HG03039 (cell line): ENCODE results near the gene TMEM163.
A peak's percentile ranks its signal among the peaks of the same experiment; 100 is the strongest.
"Not testable (repeated sequence)": the region's sequence is repeated elsewhere in the genome, so short reads cannot be mapped to it uniquely, and the experiment has no call there.

ENCODE experiments used
- ATAC-seq: cut with Tn5 transposase; IDR thresholded peaks from one replicate; pipeline ENCODE4 v1.9.1; 2021; ENCODE audit warnings: mild to moderate bottlenecking, moderate library complexity; ENCODE audit not compliant: unreplicated experiment

The TMEM163 gene

GRCh38 chr2:134665727-134666506 lies 52.9 kb downstream of the TMEM163 start:
- ATAC-seq = no peak

GRCh38 chr2:134663451-134664450 lies 55.0 kb downstream of the TMEM163 start:
- no peak for ATAC-seq

- no peak for ATAC-seq
Observed at GRCh38 chr2:134662751-134663150, 56.0 kb downstream of the TMEM163 start.

- no peak for ATAC-seq
Observed at GRCh38 chr2:134660626-134661402, 58.0 kb downstream of the TMEM163 start.

- ATAC-seq = no peak
Observed at GRCh38 chr2:134659724-134660123, 59.1 kb downstream of the TMEM163 start.

- no peak for ATAC-seq
Observed at GRCh38 chr2:134657650-134658250, 61.0 kb downstream of the TMEM163 start.

- ATAC-seq = not testable (repeated sequence)
Observed at GRCh38 chr2:134656391-134656790, 62.4 kb downstream of the TMEM163 start.

- no peak for ATAC-seq
Observed at GRCh38 chr2:134648586-134648985, 70.2 kb downstream of the TMEM163 start.

- no peak for ATAC-seq
Observed at GRCh38 chr2:134647607-134648256, 71.1 kb downstream of the TMEM163 start.

GRCh38 chr2:134642938-134643337 lies 75.9 kb downstream of the TMEM163 start:
- ATAC-seq = no peak

- ATAC-seq = peak; percentile 74
Observed at GRCh38 chr2:134640494-134640893, 78.3 kb downstream of the TMEM163 start.

- no peak for ATAC-seq
Observed at GRCh38 chr2:134639265-134639664, 79.5 kb downstream of the TMEM163 start.

GRCh38 chr2:134636714-134637113 lies 82.1 kb downstream of the TMEM163 start:
- no peak for ATAC-seq

GRCh38 chr2:134634054-134634753 lies 84.6 kb downstream of the TMEM163 start:
- ATAC-seq = no peak

GRCh38 chr2:134630504-134631159 lies 88.2 kb downstream of the TMEM163 start:
- ATAC-seq = no peak

GRCh38 chr2:134628453-134628852 lies 90.3 kb downstream of the TMEM163 start:
- no peak for ATAC-seq

GRCh38 chr2:134626781-134627180 lies 92.0 kb downstream of the TMEM163 start:
- no peak for ATAC-seq

- ATAC-seq = no peak
Observed at GRCh38 chr2:134625311-134625710, 93.5 kb downstream of the TMEM163 start.

- peak; percentile 90 for ATAC-seq
Observed at GRCh38 chr2:134623796-134624195, 95.0 kb downstream of the TMEM163 start.
